GM18867 (cell line): ENCODE data around the gene ZNF865.
A peak's percentile ranks its signal among the peaks of the same experiment; 100 is the strongest.

Source experiments
- ATAC-seq: cut with Tn5 transposase; IDR thresholded peaks from one replicate; pipeline ENCODE4 v1.9.1; 2021; ENCODE audit warnings: mild to moderate bottlenecking, moderate library complexity; ENCODE audit not compliant: unreplicated experiment

The ZNF865 gene

GRCh38 chr19:55586976-55587668, 18.3 kb upstream of the ZNF865 start:
- peak; percentile 82 for ATAC-seq

- ATAC-seq = no peak
Measured at GRCh38 chr19:55588738-55589137, 16.7 kb upstream of the ZNF865 start.

GRCh38 chr19:55590109-55590508, 15.3 kb upstream of the ZNF865 start:
- no peak for ATAC-seq

GRCh38 chr19:55590617-55591016, 14.8 kb upstream of the ZNF865 start:
- no peak for ATAC-seq

- no peak for ATAC-seq
Measured at GRCh38 chr19:55591555-55591954, 13.9 kb upstream of the ZNF865 start.

- ATAC-seq = no peak
Measured at GRCh38 chr19:55592391-55593090, 12.9 kb upstream of the ZNF865 start.

- ATAC-seq = no peak
Measured at GRCh38 chr19:55593096-55593772, 12.2 kb upstream of the ZNF865 start.

- no peak for ATAC-seq
Measured at GRCh38 chr19:55594996-55595545, 10.4 kb upstream of the ZNF865 start.

- ATAC-seq = no peak
Measured at GRCh38 chr19:55596304-55596703, 9.1 kb upstream of the ZNF865 start.

- ATAC-seq = no peak
Measured at GRCh38 chr19:55597501-55597921, 7.9 kb upstream of the ZNF865 start.

GRCh38 chr19:55598034-55598433, 7.4 kb upstream of the ZNF865 start:
- no peak for ATAC-seq

- ATAC-seq = peak; percentile 49
Measured at GRCh38 chr19:55598719-55599467, 6.6 kb upstream of the ZNF865 start.

- peak; percentile 61 for ATAC-seq
Measured at GRCh38 chr19:55599468-55599841, 6.0 kb upstream of the ZNF865 start, which contains the start of gene FIZ1. FIZ1 (minus strand) TSS chr19:55599517; CDS start chr19:55597865, 1,652 bp downstream.

GRCh38 chr19:55599842-55600661, 5.4 kb upstream of the ZNF865 start, which contains the start of gene ZNF524:
ZNF524 (plus strand) TSS chr19:55600288; CDS start chr19:55602113, 1,825 bp downstream.
- ATAC-seq = peak; percentile 42

GRCh38 chr19:55600662-55601028, 4.8 kb upstream of the ZNF865 start:
- no peak for ATAC-seq

GRCh38 chr19:55601084-55601483, 4.4 kb upstream of the ZNF865 start:
- no peak for ATAC-seq

GRCh38 chr19:55602104-55603001, 3.1 kb upstream of the ZNF865 start:
- no peak for ATAC-seq

GRCh38 chr19:55603115-55603514, 2.3 kb upstream of the ZNF865 start:
- no peak for ATAC-seq
